Endothelial cell of umbilical vein (primary cell): Measurements from ENCODE around the gene MB21D2. TPM values are rescaled to one million over a fixed set of nuclear protein-coding genes. Genes with fewer than 3 reads are reported as not detected.

Experiments used
- BruUV-seq: library from RNA; stranded (reverse); fragments of 400-500 nt; replicated peaks from 2 replicates; lab custom pipeline; 2021; lab: Mats Ljungman, UMichigan
- CTCF ChIA-PET: fragments of 300-600, 350-600 bp; sonication (Branson Sonifier 250); formaldehyde crosslinking; loops from one replicate; lab custom pipeline; 2021; ENCODE audit warnings: antibody characterized with exemption, inconsistent platforms; lab: Charles Lee
- POLR2A ChIA-PET: fragments of 300-600, 350-600 bp; sonication (Branson Sonifier 250); formaldehyde crosslinking; loops from one replicate; lab custom pipeline; 2021; ENCODE audit warnings: antibody characterized with exemption, inconsistent platforms; lab: Charles Lee
- DNase-seq: peaks from one replicate; pipeline ENCODE4 v3.0.0-alpha.2; 2011; ENCODE audit warnings: low read depth, low spot score
- FAIRE-seq: peaks from 2 replicates; lab custom pipeline; 2011; peaks lifted over from hg19 to GRCh38; lab: Jason Lieb, UNC
- H2AFZ ChIP-seq: 2 replicates; pipeline ENCODE4 v1.6.0; 2012; ENCODE audit warnings: low read depth, low read length, control low read depth, inconsistent platforms
- H3K27ac ChIP-seq: 2 replicates; pipeline ENCODE4 v1.5.1; 2011; ENCODE audit warnings: low read depth, mild to moderate bottlenecking, control low read depth, low read length, moderate library complexity; ENCODE audit not compliant: insufficient read depth
- H3K27me3 ChIP-seq, 2 experiments: 2 replicates each; pipeline versions ENCODE4 v1.6.0 to v1.6.1; 2011; ENCODE audit warnings: low read length in 2 of 2, mixed read lengths in 1 of 2; ENCODE audit not compliant: control insufficient read depth in 2 of 2, insufficient read depth in 2 of 2
- H3K36me3 ChIP-seq, 2 experiments: 2 replicates in 1 of 2; 3 replicates in 1 of 2; pipeline ENCODE4 v1.5.1; 2011; ENCODE audit warnings: low read length in 2 of 2, mild to moderate bottlenecking in 1 of 2, moderate library complexity in 1 of 2; ENCODE audit not compliant: control insufficient read depth in 2 of 2, insufficient read depth in 2 of 2; ENCODE audit errors: extremely low read depth in 1 of 2
- H3K4me1 ChIP-seq: 3 replicates; pipeline ENCODE4 v1.5.1; 2011; ENCODE audit warnings: mild to moderate bottlenecking, low read length; ENCODE audit not compliant: control insufficient read depth, insufficient read depth; ENCODE audit errors: extremely low read depth
- H3K4me2 ChIP-seq: 2 replicates; pipeline ENCODE4 v1.6.1; 2011; ENCODE audit warnings: low read length, control low read depth, mixed read lengths; ENCODE audit not compliant: insufficient read depth
- H3K4me3 ChIP-seq, 3 experiments: fragments of 200-600 bp in 1 of 3; sonication (generic), shearing (Covaris generic) in 1 of 3; replicated peaks in 1 of 3; 2 replicates each; pipeline ENCODE4 v1.5.1; 2011 to 2016; ENCODE audit warnings: control low read depth in 3 of 3, low read length in 3 of 3, mild to moderate bottlenecking in 2 of 3, inconsistent platforms in 1 of 3, low read depth in 1 of 3, moderate library complexity in 1 of 3; ENCODE audit not compliant: insufficient read depth in 1 of 3
- H3K79me2 ChIP-seq: 2 replicates; pipeline ENCODE4 v1.6.0; 2012; ENCODE audit warnings: low read length, inconsistent platforms; ENCODE audit not compliant: control insufficient read depth, insufficient read depth
- H3K9ac ChIP-seq: replicated peaks from 2 replicates; pipeline ENCODE3; 2011; ENCODE audit warnings: low read length, control low read depth; ENCODE audit not compliant: insufficient read depth; ENCODE audit errors: extremely low read depth
- H3K9me1 ChIP-seq: replicated peaks from 3 replicates; pipeline ENCODE4 v1.6.0; 2011; ENCODE audit warnings: mild to moderate bottlenecking, low read length; ENCODE audit not compliant: control insufficient read depth, insufficient read depth; ENCODE audit errors: extremely low read depth
- H3K9me3 ChIP-seq: replicated peaks from 2 replicates; pipeline ENCODE4 v1.5.1; 2012; ENCODE audit warnings: low read length, inconsistent platforms; ENCODE audit not compliant: control insufficient read depth, insufficient read depth
- H4K20me1 ChIP-seq: replicated peaks from 2 replicates; pipeline ENCODE3; 2011; ENCODE audit warnings: mild to moderate bottlenecking, low read length; ENCODE audit not compliant: control insufficient read depth, insufficient read depth; ENCODE audit errors: extremely low read depth
- EZH2 ChIP-seq: IDR thresholded peaks from 2 replicates; pipeline ENCODE4 v1.6.1; 2012; ENCODE audit warnings: borderline replicate concordance, low read depth, mild to moderate bottlenecking, moderate library complexity, low read length, inconsistent platforms; ENCODE audit not compliant: severe bottlenecking
- FOS ChIP-seq: IDR thresholded peaks from 2 replicates; pipeline ENCODE4 v1.6.1; 2011; ENCODE audit warnings: mild to moderate bottlenecking, low read length, moderate library complexity, borderline replicate concordance; ENCODE audit not compliant: insufficient read depth
- GATA2 ChIP-seq: IDR thresholded peaks from 2 replicates; pipeline ENCODE4 v1.7.0; 2011; ENCODE audit warnings: low read depth, mild to moderate bottlenecking, moderate library complexity, mixed read lengths, low read length; ENCODE audit not compliant: insufficient read length, insufficient read depth
- JUN ChIP-seq: IDR thresholded peaks from 2 replicates; pipeline ENCODE4 v1.6.1; 2011; ENCODE audit warnings: borderline replicate concordance, low read depth; ENCODE audit not compliant: insufficient read length, insufficient read depth
- MYC ChIP-seq: IDR thresholded peaks from one replicate; pipeline ENCODE4 v1.6.1; 2011; ENCODE audit warnings: mild to moderate bottlenecking, low read depth, low read length
- POLR2A ChIP-seq: IDR thresholded peaks from 2 replicates; pipeline ENCODE4 v1.6.1; 2012; ENCODE audit warnings: low read depth, mild to moderate bottlenecking, control low read depth, low read length
- POLR2AphosphoS5 ChIP-seq: IDR thresholded peaks from 2 replicates; pipeline ENCODE4 v1.6.1; 2012; ENCODE audit warnings: low read depth, mild to moderate bottlenecking, control low read depth, low read length, moderate library complexity; ENCODE audit not compliant: insufficient read depth
- dilution Hi-C: fragments of 300-500 bp; cut with MboI; formaldehyde crosslinking; loops from one replicate; pipeline ENCODE4 v1.15.0; 2019; ENCODE audit warnings: low sequenced_read_pairs; ENCODE audit not compliant: extremely low pct_ligation_motif_present
- intact Hi-C: fragments of 100-400 bp; cut with micrococcal nuclease; formaldehyde crosslinking; loops from one replicate; pipeline ENCODE4 v1.10.0; 2022
- polyA plus RNA-seq, 4 experiments: library from polyadenylated mRNA; depleted of rRNA in 3 of 4; stranded (reverse) in 3 of 4; unstranded in 1 of 4; fragments of >200 nt; gene quantifications; 2 replicates each; pipeline versions ENCODE4 v1.2.1 to v1.2.3, GENCODE V29; 2011 to 2012; ENCODE audit warnings: missing spikeins in 1 of 4
- total RNA-seq: library from RNA; stranded (reverse); gene quantifications from 2 replicates; pipeline ENCODE4 v1.2.3, GENCODE V29; 2021
- TF ChIP-seq, protein P1 (sequence below): IDR thresholded peaks from 2 replicates; pipeline ENCODE4 v1.6.1; 2011; ENCODE audit not compliant: insufficient read depth, insufficient read length
- TF ChIP-seq, protein P2 (sequence below), 2 donors: IDR thresholded peaks; 1 replicate in 1 of 2; 2 replicates in 1 of 2; pipeline ENCODE4 v1.5.1; 2011; ENCODE audit warnings: low read length in 2 of 2, mild to moderate bottlenecking in 2 of 2, moderate library complexity in 2 of 2, control low read depth in 1 of 2, inconsistent platforms in 1 of 2, low read depth in 1 of 2; ENCODE audit not compliant: insufficient read depth in 1 of 2; ENCODE audit errors: extremely low read depth in 1 of 2

The MB21D2 gene
- total and polyA plus RNA-seq, 2 donors (not counting 3 experiments of a cell fraction or from before 2014, with no cell fraction given), result 6.7 to 7.4 TPM

DNA sequence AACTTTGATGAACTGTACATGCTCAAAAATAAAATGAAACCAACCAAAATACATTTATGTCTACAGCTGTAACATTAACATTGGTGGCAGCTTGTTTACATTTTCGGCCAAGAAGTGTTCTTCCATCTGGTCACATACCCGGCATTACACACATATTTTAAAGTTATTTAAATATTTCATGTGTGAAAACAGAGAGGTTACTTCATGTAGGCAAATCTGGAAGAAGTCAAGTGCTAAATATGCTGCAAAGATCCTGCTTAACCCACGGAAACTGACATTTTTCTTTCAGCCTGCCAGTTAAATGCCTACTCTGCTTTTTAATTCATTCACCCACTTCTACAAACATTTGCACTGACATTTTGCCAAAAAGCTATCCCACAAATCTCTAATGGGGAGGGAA lies 69.7 kb downstream of the MB21D2 start:
- TF ChIP-seq, protein P1, sequence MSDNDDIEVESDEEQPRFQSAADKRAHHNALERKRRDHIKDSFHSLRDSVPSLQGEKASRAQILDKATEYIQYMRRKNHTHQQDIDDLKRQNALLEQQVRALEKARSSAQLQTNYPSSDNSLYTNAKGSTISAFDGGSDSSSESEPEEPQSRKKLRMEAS, result no peak
- TF ChIP-seq POLR2A (no peak), JUN (no peak), EZH2 (no peak), FOS (no peak), POLR2AphosphoS5 (no peak), MYC (no peak), GATA2 (no peak)
- TF ChIP-seq, protein P2, sequence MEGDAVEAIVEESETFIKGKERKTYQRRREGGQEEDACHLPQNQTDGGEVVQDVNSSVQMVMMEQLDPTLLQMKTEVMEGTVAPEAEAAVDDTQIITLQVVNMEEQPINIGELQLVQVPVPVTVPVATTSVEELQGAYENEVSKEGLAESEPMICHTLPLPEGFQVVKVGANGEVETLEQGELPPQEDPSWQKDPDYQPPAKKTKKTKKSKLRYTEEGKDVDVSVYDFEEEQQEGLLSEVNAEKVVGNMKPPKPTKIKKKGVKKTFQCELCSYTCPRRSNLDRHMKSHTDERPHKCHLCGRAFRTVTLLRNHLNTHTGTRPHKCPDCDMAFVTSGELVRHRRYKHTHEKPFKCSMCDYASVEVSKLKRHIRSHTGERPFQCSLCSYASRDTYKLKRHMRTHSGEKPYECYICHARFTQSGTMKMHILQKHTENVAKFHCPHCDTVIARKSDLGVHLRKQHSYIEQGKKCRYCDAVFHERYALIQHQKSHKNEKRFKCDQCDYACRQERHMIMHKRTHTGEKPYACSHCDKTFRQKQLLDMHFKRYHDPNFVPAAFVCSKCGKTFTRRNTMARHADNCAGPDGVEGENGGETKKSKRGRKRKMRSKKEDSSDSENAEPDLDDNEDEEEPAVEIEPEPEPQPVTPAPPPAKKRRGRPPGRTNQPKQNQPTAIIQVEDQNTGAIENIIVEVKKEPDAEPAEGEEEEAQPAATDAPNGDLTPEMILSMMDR (IDR thresholded peaks at IDR 0.05; ENCODE audit: extremely low read depth in 1 of 2, insufficient read depth in 1 of 2, low read depth in 1 of 2, low read length in 2 of 2), result no peak
- no peaks in the 10 kb centered on the region for H3K79me2 ChIP-seq
- H2AFZ ChIP-seq, result no peak overlapping the region
- H3K9ac ChIP-seq, result no peak overlapping the region
- dilution Hi-C loops (no loop called here), intact Hi-C loops (no loop called here)
- ChIA-PET CTCF (interaction anchor here (1.4 kb wide), 1 partner anchor 15 kb away, joined by 4 read pairs; no protein-coding TSS in a partner anchor), POLR2A (no interaction called here)
- DNase-seq, result no peak
- no peaks in the 10 kb centered on the region for H3K9me3 ChIP-seq
- no peaks in the 10 kb centered on the region for H3K36me3 ChIP-seq
- H4K20me1 ChIP-seq, result no peaks in the 10 kb centered on the region
- H3K4me1 ChIP-seq, result peaks cover 32% of the 10 kb centered on the region
- no peak overlapping the region for H3K27ac ChIP-seq
- no peak overlapping the region for H3K4me3 ChIP-seq
- no TSS peak for BruUV-seq
- FAIRE-seq, result no peak
- H3K27me3 ChIP-seq, result no peaks in the 10 kb centered on the region
- H3K9me1 ChIP-seq, result no peaks in the 10 kb centered on the region
- no peak overlapping the region for H3K4me2 ChIP-seq
